ENCODE data around the gene TATDN2. TPM values are rescaled to one million over a fixed set of nuclear protein-coding genes. Genes with fewer than 3 reads are reported as not detected.
A peak's percentile ranks its signal among the peaks of the same experiment; 100 is the strongest.

The TATDN2 gene
- total and polyA plus RNA-seq, 4 experiments from 2014 or later = 8.4 to 79.3 (median 48.1) TPM

DNA sequence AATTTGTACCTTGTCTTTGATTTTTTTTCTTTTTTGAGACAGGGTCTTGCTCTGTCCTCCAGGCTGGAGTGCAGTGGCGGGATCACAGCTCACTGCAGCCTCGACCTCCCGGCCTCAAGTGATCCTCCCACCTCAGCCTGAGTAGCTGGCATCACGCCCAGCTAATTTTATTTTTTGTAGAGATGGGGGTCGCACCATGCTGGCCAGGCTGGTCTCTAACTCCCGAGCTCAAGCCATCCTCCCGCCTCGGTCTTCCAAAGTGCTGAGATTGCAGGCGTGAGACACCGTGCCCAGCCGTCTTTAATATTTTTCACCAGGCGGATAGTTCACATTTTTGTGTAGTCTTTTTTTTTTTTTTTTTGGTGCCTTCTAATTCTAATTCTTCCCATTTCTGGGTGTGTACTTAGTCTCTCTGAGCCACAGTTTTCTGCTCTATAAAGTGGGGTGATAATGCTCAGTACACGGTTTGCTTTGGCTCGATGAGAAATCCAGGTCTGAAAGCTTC, 528 bp upstream of the TATDN2 start:
- Mint-ChIP-seq H3K4me3 (peak overlapping the region; percentile 75 to 98 (median 88)), H3K4me1 (peaks cover 38 to 66% (median 54%) of the 10 kb centered on the region in 4 donors), H3K27ac (peak overlapping the region; percentile 92 to 98 (median 96)), H3K9me3 (peaks cover 0 to 19% (median 10%) of the 10 kb centered on the region in 8 donors), H3K27me3 (no peaks in the 10 kb centered on the region), H3K36me3 (peaks cover 25 to 35% of the 10 kb centered on the region in 2 donors)
- Histone ChIP-seq H3K4me3 (ENCODE audit: low read length in 2 of 2) (peak overlapping the region in 1 of 2 donors; percentile 99), H3K4me1 (ENCODE audit: insufficient read depth, low read length) (peaks cover 49% of the 10 kb centered on the region), H3K27ac (ENCODE audit: low read depth, low read length) (peak overlapping the region; percentile 78), H3K36me3 (ENCODE audit: insufficient read depth, low read length) (no peaks in the 10 kb centered on the region), H3K27me3 (ENCODE audit: insufficient read depth, low read length) (no peaks in the 10 kb centered on the region), H3K9me3 (ENCODE audit: control insufficient read depth in 1 of 2, low read length in 2 of 2) (no peaks in the 10 kb centered on the region)
- intact Hi-C loops (cut with micrococcal nuclease) = loop anchor here (1.0 to 2.0 kb wide), 7 partner anchors 17 to 516 kb away; partner anchors contain the start of genes BRK1, BRPF1, SEC13 and VHL
- ChIA-PET POLR2A (ENCODE audit: partially characterized antibody) (interaction anchor here (0.6 to 3.1 kb wide), 22 partner anchors 9 to 455 kb away, joined by 3 to 62 read pairs (median 5); partner anchors contain the start of genes ARPC4, CRELD1, IRAK2 and SEC13), CTCF (ENCODE audit: partially characterized antibody) (interaction anchor here (0.7 to 9.8 kb wide), 7 partner anchors 9 to 83 kb away, joined by 3 to 67 read pairs (median 3); no protein-coding TSS in a partner anchor)
- no peak for DNase-seq

DNA sequence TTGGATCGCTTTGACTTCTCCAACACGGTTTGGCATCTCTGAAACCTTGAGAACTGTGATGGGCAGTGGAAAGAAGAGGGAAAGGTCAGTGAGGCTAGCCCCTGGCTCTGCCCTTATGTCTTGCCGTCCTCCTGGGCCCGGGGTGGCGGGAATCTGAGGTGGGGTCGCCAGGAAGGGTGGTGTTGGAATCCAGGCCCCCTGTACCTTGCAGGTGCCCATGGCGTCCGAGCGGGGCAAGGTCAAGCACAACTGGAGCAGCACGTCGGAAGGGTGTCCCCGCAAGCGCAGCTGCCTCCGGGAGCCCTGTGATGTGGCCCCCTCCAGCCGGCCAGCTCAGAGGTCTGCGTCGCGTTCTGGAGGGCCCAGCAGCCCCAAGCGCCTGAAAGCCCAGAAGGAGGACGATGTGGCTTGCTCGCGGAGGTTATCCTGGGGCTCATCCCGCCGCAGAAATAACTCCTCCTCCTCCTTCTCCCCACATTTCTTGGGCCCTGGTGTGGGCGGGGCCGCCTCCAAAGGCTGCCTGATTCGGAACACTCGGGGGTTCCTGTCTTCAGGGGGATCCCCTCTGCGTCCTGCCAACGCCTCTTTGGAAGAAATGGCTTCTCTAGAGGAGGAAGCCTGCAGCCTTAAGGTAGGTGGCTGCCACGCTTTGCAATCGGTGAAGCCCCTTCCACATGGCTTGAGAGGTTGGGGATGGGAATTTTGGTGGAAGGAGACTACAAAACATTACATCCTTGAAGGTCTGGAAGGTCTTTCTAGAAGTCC, 907 bp downstream of the TATDN2 start:
- ChIA-PET CTCF (ENCODE audit: partially characterized antibody) (interaction anchor here (0.9 to 9.8 kb wide), 3 partner anchors 14 to 136 kb away, joined by 3 to 67 read pairs (median 5); no protein-coding TSS in a partner anchor), POLR2A (ENCODE audit: partially characterized antibody) (interaction anchor here (0.6 to 3.1 kb wide), 16 partner anchors 11 to 457 kb away, joined by 3 to 62 read pairs (median 4); partner anchors contain the start of genes ARPC4, CRELD1, IRAK2 and TADA3)
- peak; percentile 33 to 79 (median 44) for DNase-seq
- Mint-ChIP-seq H3K27ac (peak overlapping the region; percentile 95 to 98 (median 97)), H3K4me1 (peaks cover 38 to 66% (median 55%) of the 10 kb centered on the region in 4 donors), H3K36me3 (peaks cover 36 to 48% of the 10 kb centered on the region in 2 donors), H3K9me3 (peaks cover 0 to 19% (median 10%) of the 10 kb centered on the region in 8 donors), H3K4me3 (peak overlapping the region; percentile 97 to 99 (median 99)), H3K27me3 (no peaks in the 10 kb centered on the region)
- intact Hi-C loops (cut with micrococcal nuclease) = loop anchor here (1.0 to 2.0 kb wide), 7 partner anchors 15 to 518 kb away; partner anchors contain the start of genes BRK1, BRPF1, SEC13 and VHL
- peaks cover 10% of the 10 kb centered on the region for H3K36me3 ChIP-seq (ENCODE audit: insufficient read depth, low read length)
- H3K27me3 ChIP-seq (ENCODE audit: insufficient read depth, low read length) = no peaks in the 10 kb centered on the region
- H3K9me3 ChIP-seq (ENCODE audit: control insufficient read depth in 1 of 2, low read length in 2 of 2) = no peaks in the 10 kb centered on the region
- peak overlapping the region; percentile 23 to 99 for H3K4me3 ChIP-seq (ENCODE audit: low read length in 2 of 2)
- H3K27ac ChIP-seq (ENCODE audit: low read depth, low read length) = peak overlapping the region; percentile 78
- peaks cover 51% of the 10 kb centered on the region for H3K4me1 ChIP-seq (ENCODE audit: insufficient read depth, low read length)

DNA sequence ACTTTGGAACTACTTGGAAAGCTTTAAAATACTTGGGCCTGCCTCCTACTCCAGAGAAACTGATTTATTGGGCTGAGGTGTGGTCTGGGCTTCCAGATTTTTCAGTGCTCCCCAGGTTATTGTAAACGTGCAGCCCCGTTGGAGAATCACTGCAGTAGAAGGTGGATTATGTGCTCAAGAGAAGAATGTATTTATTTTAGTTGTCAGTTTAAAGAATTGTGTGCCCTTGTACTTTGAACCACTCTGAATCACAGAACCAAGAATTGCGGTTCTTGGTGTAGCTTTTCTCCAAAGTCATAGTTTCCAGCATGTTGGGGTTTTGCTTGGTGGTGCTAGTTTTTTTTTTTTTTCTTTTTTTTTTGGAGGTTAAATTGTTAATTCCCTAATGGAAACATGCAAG, 1.6 kb downstream of the TATDN2 start:
- Histone ChIP-seq H3K27me3 (ENCODE audit: insufficient read depth, low read length) (no peaks in the 10 kb centered on the region), H3K36me3 (ENCODE audit: insufficient read depth, low read length) (peaks cover 15% of the 10 kb centered on the region), H3K9me3 (ENCODE audit: control insufficient read depth in 1 of 2, low read length in 2 of 2) (no peaks in the 10 kb centered on the region), H3K27ac (ENCODE audit: low read depth, low read length) (peak overlapping the region; percentile 78), H3K4me3 (ENCODE audit: low read length in 2 of 2) (peak overlapping the region; percentile 23 to 99), H3K4me1 (ENCODE audit: insufficient read depth, low read length) (peaks cover 55% of the 10 kb centered on the region)
- peaks cover 36 to 54% of the 10 kb centered on the region in 2 donors for H3K36me3 Mint-ChIP-seq
- H3K4me1 Mint-ChIP-seq = peaks cover 43 to 73% (median 61%) of the 10 kb centered on the region in 4 donors
- H3K4me3 Mint-ChIP-seq = peak overlapping the region; percentile 97 to 99 (median 99)
- CTCF ChIA-PET (ENCODE audit: partially characterized antibody) = interaction anchor here (0.9 to 9.8 kb wide), 3 partner anchors 13 to 137 kb away, joined by 3 to 67 read pairs (median 5); no protein-coding TSS in a partner anchor
- peak overlapping the region; percentile 95 to 98 (median 97) for H3K27ac Mint-ChIP-seq
- no peaks in the 10 kb centered on the region for H3K27me3 Mint-ChIP-seq
- intact Hi-C loops (cut with micrococcal nuclease) = loop anchor here (2.0 kb wide), 3 partner anchors 37 to 109 kb away; partner anchors contain the start of gene VHL
- H3K9me3 Mint-ChIP-seq = peaks cover 0 to 19% (median 9%) of the 10 kb centered on the region in 8 donors
- POLR2A ChIA-PET (ENCODE audit: partially characterized antibody) = interaction anchor here (0.6 to 3.1 kb wide), 7 partner anchors 13 to 317 kb away, joined by 3 to 62 read pairs (median 4); partner anchors contain the start of gene VHL
- DNase-seq = no peak

DNA sequence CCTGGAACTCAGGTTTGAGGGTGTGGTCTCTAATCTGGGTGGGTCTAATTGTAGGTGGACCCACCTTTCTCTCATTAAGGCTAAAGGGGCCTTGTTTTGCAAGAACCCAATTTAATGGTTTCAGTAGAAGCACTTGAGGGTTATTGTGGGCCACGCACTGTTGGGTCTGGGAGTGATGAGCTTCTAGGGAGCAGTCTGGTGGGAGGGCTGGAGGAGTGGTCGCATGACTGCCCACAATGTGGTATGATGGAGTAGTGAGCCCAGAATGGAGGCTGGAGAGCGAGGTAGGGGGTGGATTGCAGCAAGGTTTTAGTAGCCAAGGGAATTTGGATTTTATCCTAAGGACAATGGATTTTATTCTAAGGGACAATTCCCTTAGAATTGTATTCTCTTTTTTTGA, 2.7 kb downstream of the TATDN2 start:
- peaks cover 37 to 63% of the 10 kb centered on the region in 2 donors for H3K36me3 Mint-ChIP-seq
- Histone ChIP-seq H3K27ac (ENCODE audit: low read depth, low read length) (peak overlapping the region; percentile 78), H3K27me3 (ENCODE audit: insufficient read depth, low read length) (no peaks in the 10 kb centered on the region), H3K9me3 (ENCODE audit: control insufficient read depth in 1 of 2, low read length in 2 of 2) (no peaks in the 10 kb centered on the region), H3K36me3 (ENCODE audit: insufficient read depth, low read length) (peaks cover 15% of the 10 kb centered on the region), H3K4me1 (ENCODE audit: insufficient read depth, low read length) (peaks cover 66% of the 10 kb centered on the region), H3K4me3 (ENCODE audit: low read length in 2 of 2) (no peak overlapping the region)
- peak overlapping the region; percentile 97 to 99 (median 99) for H3K4me3 Mint-ChIP-seq
- H3K9me3 Mint-ChIP-seq = peaks cover 0 to 11% (median 3%) of the 10 kb centered on the region in 8 donors
- H3K27ac Mint-ChIP-seq = peak overlapping the region; percentile 89 to 98 (median 97)
- H3K27me3 Mint-ChIP-seq = no peaks in the 10 kb centered on the region
- H3K4me1 Mint-ChIP-seq = peaks cover 50 to 85% (median 69%) of the 10 kb centered on the region in 4 donors
- DNase-seq = no peak
- ChIA-PET POLR2A (ENCODE audit: partially characterized antibody) (interaction anchor here (1.1 to 1.3 kb wide), 3 partner anchors 10 to 28 kb away, joined by 3 to 5 read pairs (median 4); no protein-coding TSS in a partner anchor), CTCF (ENCODE audit: partially characterized antibody) (interaction anchor here (9.8 kb wide), 1 partner anchor 12 kb away, joined by 67 read pairs; no protein-coding TSS in a partner anchor)
- intact Hi-C loops (cut with micrococcal nuclease) = no loop called here

DNA sequence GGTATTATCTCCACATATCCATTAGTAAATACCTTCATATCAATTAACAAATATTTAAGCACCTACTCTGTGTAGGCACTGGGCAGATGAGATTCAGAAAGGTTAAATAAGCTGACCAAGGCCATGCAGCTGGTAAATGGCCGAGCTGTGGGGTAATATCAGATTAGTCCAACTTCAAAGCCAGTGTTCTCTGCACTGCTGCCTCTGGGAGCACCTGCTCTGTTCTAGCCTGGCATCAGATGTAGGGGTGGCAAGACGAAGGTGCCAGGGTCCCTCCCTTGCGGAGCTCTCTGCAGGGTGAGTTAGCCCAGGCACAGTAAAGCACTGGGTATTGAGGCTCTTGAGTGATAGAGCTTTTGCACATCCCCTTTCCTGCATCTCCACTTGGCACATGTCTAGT, 5.5 kb downstream of the TATDN2 start:
- Histone ChIP-seq H3K36me3 (ENCODE audit: insufficient read depth, low read length) (peaks cover 21% of the 10 kb centered on the region), H3K4me3 (ENCODE audit: low read length in 2 of 2) (no peak overlapping the region), H3K9me3 (ENCODE audit: control insufficient read depth in 1 of 2, low read length in 2 of 2) (no peaks in the 10 kb centered on the region), H3K27me3 (ENCODE audit: insufficient read depth, low read length) (no peaks in the 10 kb centered on the region), H3K4me1 (ENCODE audit: insufficient read depth, low read length) (peaks cover 68% of the 10 kb centered on the region), H3K27ac (ENCODE audit: low read depth, low read length) (no peak overlapping the region)
- no peak for DNase-seq
- peaks cover 44 to 71% of the 10 kb centered on the region in 2 donors for H3K36me3 Mint-ChIP-seq
- H3K27me3 Mint-ChIP-seq = no peaks in the 10 kb centered on the region
- peak overlapping the region in 6 of 8 donors; percentile 29 to 80 (median 55) for H3K4me3 Mint-ChIP-seq
- peak overlapping the region in 6 of 7 donors; percentile 60 to 86 (median 78) for H3K27ac Mint-ChIP-seq
- peaks cover 0 to 1% (median 0%) of the 10 kb centered on the region in 8 donors for H3K9me3 Mint-ChIP-seq
- intact Hi-C loops (cut with micrococcal nuclease) = no loop called here
- ChIA-PET POLR2A (ENCODE audit: partially characterized antibody) (interaction anchor here (0.6 to 1.8 kb wide), 4 partner anchors 9 to 96 kb away, joined by 5 to 11 read pairs (median 6); no protein-coding TSS in a partner anchor), CTCF (ENCODE audit: partially characterized antibody) (interaction anchor here (9.8 kb wide), 1 partner anchor 10 kb away, joined by 67 read pairs; no protein-coding TSS in a partner anchor)
- peaks cover 48 to 82% (median 70%) of the 10 kb centered on the region in 4 donors for H3K4me1 Mint-ChIP-seq

DNA sequence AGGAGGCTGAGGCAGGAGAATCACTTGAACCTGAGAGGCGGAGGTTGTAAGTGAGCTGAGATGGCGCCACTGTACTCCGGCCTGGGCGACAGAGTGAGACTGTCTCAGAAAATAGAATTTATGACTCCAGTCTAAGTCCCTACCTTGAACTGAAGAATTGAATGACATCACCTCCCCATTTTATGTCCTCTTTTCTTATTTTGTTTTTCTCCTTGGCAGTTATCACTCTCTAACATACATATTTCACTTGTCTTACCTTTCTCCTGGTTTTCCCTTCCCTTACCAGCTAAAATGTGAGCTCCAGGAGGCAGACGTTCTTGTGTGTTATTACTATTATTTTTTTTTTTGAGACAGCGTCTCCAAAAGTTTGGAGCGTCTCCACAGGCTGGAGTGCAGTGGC, 7.6 kb downstream of the TATDN2 start:
- Mint-ChIP-seq H3K9me3 (peaks cover 0 to 1% (median 0%) of the 10 kb centered on the region in 8 donors), H3K27ac (peak overlapping the region in 6 of 7 donors; percentile 36 to 87 (median 70)), H3K36me3 (peaks cover 48 to 72% of the 10 kb centered on the region in 2 donors), H3K4me1 (peaks cover 40 to 81% (median 69%) of the 10 kb centered on the region in 4 donors), H3K4me3 (peak overlapping the region in 3 of 8 donors; percentile 25 to 47 (median 43)), H3K27me3 (no peaks in the 10 kb centered on the region)
- Histone ChIP-seq H3K36me3 (ENCODE audit: insufficient read depth, low read length) (peaks cover 23% of the 10 kb centered on the region), H3K4me3 (ENCODE audit: low read length in 2 of 2) (no peak overlapping the region), H3K4me1 (ENCODE audit: insufficient read depth, low read length) (peaks cover 64% of the 10 kb centered on the region), H3K27me3 (ENCODE audit: insufficient read depth, low read length) (no peaks in the 10 kb centered on the region), H3K27ac (ENCODE audit: low read depth, low read length) (no peak overlapping the region), H3K9me3 (ENCODE audit: control insufficient read depth in 1 of 2, low read length in 2 of 2) (no peaks in the 10 kb centered on the region)
- DNase-seq = no peak
- CTCF ChIA-PET (ENCODE audit: partially characterized antibody) = interaction anchor here (0.8 to 1.3 kb wide), 3 partner anchors 8 to 61 kb away, joined by 3 to 4 read pairs (median 4); no protein-coding TSS in a partner anchor
- POLR2A ChIA-PET (ENCODE audit: partially characterized antibody) = interaction anchor here (0.6 kb wide), 1 partner anchor 13 kb away, joined by 3 read pairs; no protein-coding TSS in a partner anchor
- intact Hi-C loops (cut with micrococcal nuclease) = no loop called here

All from CD4-positive, alpha-beta memory T cell (primary cell).